IPS-18c (cell line): ENCODE measurements around the gene ARIH1.

Source experiments
- H3K4me3 ChIP-seq: 2 replicates; pipeline ENCODE4 v1.7.0; 2013; ENCODE audit warnings: low read depth, mild to moderate bottlenecking, low read length, moderate library complexity; ENCODE audit not compliant: insufficient read depth
- H3K9me3 ChIP-seq: one replicate; pipeline ENCODE4 v1.6.1; 2013; ENCODE audit warnings: mild to moderate bottlenecking, low read length, moderate library complexity; ENCODE audit not compliant: control insufficient read depth, insufficient read depth

Gene ARIH1

DNA sequence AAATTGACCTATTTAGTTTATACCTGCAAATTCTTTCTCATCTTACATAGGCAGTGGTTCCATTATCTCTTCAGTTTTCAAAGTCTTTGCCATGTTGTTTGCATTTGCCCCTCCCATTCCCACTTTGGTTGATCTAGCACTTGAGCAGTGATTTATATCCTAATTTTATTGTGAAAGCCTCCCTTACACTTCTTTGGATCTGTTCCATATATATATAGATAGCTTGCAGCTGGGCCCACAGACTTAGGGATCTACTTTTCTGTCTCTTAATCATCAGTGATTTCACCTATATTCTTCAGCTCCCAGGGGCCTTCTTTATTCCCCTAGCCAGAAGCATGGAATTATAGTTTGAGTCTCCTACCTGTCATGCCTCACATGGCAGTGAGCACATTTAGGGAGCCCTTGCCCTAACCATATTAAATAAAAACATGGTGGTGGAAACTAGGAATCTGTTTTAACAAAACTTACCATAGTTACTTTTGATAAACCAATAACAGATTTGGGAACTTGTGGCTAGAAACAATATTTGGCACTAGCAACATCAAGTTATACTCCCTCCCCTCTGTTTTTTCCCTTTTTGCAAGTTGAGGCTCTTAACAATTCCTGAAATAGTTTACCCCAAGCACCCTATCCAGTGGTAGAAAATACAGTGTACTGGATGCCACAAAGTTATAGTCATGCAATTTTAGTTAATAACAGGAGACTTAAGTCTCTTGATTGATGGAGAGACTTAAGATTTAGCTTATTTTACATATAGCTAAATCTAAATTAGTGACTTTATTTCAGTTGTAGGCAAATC is 41.7 kb downstream of the ARIH1 start:
- Histone ChIP-seq H3K9me3 (no peaks in the 10 kb centered on the region), H3K4me3 (no peak overlapping the region)

DNA sequence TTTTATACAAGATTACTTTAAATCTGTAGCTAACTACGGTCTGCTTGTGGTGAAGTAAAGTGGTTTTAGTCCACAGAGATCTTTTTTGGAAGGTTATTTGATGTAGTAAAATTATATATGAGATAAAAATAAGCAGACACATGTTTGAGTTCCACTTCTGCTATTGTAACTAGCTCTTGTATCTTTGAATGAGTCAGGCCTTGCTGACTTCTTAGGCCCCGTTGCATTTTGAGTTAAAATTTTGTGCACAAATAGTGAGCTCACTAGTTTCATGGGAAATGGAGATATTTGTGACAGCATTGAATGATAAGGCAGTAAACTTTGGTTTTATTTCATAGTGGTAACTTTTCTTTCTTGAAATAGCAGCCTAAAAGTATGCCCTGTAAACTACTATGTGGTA is 42.6 kb downstream of the ARIH1 start:
- no peak overlapping the region for H3K4me3 ChIP-seq
- H3K9me3 ChIP-seq = no peaks in the 10 kb centered on the region

DNA sequence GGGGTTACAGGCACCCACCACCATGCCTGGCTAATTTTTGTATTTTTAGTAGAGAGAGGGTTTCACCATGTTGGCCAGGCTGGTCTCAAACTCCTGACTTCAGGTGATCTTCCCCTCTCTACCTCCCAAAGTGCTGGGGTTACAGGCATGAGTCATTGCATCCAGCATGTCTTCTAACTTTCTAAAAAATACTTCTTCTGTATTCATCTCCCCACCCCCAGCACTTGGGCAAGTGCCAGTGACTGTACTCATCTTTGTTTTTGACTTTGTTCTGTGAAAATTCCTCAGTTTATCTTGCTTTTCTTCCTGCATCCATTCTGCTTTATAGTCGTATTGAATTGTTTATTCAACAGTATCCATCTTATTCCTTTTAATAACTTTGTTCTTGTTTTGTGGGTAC is 47.6 kb downstream of the ARIH1 start:
- Histone ChIP-seq H3K9me3 (no peaks in the 10 kb centered on the region), H3K4me3 (no peak overlapping the region)

DNA sequence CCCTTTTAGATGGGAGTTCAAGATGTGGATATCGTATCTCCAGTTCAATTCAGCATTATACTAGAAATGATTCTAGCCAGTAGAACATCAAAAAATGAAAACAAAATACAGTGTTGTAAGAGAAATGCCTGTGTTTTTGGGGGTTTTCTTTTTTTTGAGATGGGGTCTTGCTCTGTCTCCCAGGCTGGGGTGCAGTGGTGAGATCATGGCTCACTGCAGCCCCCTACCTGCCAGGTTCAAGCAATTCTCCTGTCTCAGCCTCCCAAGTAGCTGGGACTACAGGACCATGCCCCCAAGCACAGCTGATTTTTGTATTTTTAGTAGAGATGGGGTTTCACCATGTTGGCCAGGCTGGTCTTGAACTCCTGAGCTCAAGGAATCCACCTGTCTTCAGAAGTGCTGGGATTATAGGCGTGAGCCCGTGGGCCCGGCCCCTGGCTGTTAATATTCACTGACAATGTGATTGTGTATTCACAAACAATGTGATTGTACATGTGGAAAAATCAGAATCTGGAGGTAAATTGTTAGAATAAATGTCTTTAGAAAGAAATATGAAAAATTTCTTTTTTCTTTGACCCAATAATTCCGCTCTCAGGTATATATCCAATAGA is 59.0 kb downstream of the ARIH1 start:
- no peak overlapping the region for H3K4me3 ChIP-seq

DNA sequence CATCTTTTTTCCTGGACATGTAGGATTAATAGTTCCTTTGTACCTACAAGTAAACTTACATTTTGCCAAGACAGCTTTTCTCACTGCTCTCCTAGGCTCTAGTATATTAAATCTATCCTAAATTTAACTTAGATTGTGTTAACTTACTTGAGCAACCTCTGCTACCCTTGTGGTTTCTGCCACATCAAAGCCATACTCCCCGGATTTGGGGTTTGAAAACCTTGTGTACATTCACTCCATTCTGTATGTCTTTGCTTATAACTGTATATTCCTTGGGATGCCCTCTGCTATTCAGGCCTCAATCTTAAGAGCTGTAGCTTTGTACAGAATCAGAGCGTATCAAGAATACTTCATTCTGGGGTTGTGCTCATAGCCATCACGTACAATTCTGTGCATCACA is 60.4 kb downstream of the ARIH1 start:
- Histone ChIP-seq H3K9me3 (no peaks in the 10 kb centered on the region), H3K4me3 (no peak overlapping the region)

More for the DNA sequence above, 59.0 kb downstream of the ARIH1 start:
- H3K9me3 ChIP-seq = no peaks in the 10 kb centered on the region

DNA sequence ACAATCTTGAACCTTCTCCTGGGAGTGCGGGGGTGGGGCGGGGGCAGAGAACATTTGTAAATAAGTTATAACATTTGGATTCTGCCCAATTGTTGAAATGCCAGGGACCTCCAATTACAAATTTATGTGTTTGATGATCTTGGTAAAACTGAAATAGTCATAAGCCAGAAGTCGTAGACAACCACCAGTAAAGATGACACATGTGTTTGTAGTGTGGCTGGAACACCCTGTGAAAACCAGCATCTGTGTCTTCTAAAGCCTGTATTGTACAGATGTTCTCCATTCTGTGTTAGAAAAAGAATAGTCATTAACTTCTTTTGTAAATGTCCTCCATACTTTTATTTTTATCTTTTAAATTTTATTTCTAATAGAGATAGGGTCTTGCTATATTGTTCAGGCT is 61.8 kb downstream of the ARIH1 start:
- H3K9me3 ChIP-seq = peaks cover 4% of the 10 kb centered on the region
- H3K4me3 ChIP-seq = no peak overlapping the region

DNA sequence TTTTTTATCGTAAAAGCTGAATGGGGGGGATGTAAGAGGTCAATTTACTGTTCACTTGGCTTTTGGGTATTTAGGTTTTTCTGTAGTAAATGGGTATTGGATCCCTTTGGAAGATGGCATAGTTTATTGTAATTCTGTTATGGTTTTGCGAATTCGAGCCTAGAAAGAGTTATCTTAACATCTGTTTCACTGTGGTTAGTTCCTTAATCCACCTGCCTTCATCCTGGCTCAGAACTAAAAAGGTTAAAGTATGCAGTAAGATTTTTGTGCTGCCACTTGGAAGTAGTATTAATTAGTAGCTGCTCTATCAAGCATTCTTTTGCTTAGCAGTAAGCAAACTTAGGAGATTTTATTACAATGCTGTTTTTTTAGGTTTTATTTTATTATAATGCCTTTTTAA is 62.4 kb downstream of the ARIH1 start:
- Histone ChIP-seq H3K9me3 (peaks cover 6% of the 10 kb centered on the region), H3K4me3 (no peak overlapping the region)

DNA sequence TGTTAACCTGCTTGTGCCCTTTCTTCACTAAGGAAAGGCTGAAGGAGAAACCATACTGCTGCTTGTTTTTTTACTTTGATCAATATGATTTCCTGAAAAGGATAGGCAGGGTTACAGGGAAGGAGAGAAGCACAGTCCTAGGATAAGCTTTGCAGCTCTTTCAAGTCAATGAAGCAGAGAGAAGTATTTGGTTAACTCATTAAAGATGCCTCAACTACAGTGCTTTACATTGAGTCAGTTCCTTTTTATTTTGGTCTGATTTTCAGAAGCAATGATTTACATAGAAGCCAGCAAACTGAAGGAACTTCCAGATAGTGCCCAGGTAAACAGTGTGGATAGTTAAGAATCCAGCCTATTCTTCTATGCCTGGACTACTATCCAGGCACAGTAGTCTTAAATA is 64.8 kb downstream of the ARIH1 start:
- no peak overlapping the region for H3K4me3 ChIP-seq
- peaks cover 6% of the 10 kb centered on the region for H3K9me3 ChIP-seq

DNA sequence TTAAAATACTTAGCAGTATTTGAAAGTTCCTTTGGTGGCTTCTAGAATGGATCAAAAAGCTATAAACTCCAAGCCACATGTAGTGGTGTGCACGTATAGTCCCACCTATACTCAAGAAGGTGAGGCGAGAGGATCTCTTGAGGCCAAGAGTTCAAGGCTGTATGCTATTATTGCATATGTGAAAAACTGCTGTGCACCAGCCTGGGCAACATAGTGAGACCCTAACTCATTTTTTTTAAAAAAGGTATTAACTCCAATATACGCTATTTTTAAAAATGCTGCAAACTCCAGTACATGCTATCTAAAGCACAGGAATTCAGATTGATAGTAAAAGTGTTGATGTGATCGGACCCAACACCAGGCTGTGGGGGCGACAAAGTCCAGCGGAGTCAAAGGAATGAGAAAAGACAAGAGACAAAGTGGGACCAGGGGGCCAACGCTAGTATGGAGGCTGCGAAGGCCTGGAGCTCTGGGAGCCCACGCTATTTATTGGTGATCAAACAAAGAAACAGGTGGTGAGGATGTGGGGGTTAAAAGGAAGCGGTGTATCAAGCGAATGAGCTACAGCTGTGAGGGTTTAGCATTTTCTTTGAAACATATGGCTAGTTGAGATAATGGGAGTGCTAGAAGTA is 66.6 kb downstream of the ARIH1 start:
- Histone ChIP-seq H3K4me3 (no peak overlapping the region), H3K9me3 (peaks cover 6% of the 10 kb centered on the region)

DNA sequence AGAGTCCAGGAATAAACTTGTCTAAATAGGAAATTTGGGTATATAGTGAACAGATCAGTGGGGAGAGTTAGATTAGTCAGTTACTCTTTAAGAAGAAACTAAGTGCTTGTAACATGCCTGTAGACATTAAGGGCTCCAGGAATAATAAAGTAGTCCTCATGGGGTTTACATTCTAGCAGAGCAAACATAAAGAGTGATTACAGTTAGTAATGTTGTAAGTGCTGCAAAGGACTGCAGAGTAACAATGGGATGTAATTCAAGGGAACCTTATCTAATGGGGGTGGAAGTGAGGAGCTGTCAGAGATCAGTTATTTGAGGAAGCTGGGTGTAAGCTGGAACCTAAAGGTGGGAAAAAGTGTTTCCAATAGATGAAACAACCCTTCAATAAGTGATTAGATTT is 67.5 kb downstream of the ARIH1 start:
- H3K4me3 ChIP-seq = no peak overlapping the region
- H3K9me3 ChIP-seq = peaks cover 6% of the 10 kb centered on the region

DNA sequence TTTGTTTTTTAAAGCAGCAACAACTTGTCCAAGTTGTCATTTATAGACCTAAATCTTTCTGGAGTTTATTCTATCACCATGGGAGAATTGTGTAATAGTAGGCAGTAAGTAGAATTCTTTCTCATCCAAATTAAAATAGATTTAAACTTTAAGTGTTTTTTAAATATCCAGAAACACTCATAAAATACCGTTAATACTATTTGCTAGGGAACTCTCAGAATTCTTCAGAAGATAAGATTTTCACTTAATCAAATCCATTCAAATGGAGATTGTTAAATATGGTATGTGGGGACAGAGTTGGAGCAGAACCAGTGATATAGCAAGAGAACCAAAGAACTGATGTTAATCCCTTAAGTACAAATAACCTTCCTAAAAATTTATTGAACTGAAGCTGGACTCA is 71.0 kb downstream of the ARIH1 start:
- Histone ChIP-seq H3K4me3 (no peak overlapping the region), H3K9me3 (peaks cover 6% of the 10 kb centered on the region)

DNA sequence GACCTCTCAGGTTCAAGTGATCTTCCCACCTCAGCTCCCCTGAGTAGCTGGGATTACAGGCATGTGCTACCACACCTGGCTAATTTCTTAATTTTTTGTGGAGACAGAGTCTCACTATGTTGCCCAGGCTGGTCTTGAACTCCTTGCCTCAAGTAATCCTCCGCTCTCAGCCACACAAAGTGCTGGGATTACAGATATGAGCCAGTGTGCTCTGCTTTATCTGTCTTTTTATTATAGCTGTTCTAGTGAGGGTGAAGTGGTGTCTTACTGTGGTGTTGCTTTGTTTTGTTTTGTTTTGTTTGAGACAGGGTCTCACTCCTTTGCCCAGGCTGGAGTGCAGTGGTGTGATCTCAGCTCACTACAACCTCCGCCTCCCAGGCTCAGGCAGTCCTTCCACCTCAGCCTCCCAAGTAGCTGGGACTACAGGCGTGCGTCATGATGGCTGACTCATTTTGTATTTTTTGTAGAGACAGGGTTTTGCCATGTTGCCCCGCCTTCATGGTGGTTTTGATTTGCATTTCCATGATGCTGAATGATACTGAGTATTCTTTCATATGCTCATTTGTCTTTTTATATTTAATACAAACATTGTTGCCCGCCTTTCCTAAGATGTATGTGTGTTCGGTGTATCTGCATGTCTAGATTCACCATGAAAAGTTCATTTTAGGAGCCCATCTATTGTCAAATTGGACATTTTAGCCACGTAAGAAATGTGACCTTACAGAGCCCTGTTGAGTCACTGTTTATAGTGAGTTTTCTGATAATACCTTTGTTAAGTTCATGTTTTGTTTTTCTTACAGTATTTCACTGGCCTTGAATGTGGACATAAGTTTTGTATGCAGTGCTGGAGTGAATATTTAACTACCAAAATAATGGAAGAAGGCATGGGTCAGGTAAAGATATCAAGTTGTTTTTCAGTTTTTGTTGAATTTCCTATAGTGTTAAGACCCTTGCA is 80.6 kb downstream of the ARIH1 start:
- no peak overlapping the region for H3K4me3 ChIP-seq
- H3K9me3 ChIP-seq = no peaks in the 10 kb centered on the region

DNA sequence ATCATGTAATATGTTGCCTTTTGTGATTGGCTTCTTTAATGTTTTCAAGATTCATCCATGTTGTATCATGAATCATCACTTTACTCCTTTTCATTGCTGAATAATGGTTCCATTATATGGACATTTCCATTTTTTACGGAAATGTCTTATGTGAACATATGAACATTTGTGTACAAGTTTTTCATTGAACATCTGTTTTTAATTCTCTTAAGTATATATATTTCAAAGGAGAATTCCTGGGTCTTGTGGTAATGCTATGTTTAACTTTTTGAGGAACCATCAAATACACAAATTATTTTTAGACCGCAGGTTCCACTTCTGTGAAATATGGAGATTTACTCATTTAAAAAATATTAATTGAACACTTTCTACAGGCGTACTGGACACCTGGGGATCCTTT is 85.7 kb downstream of the ARIH1 start:
- Histone ChIP-seq H3K9me3 (no peaks in the 10 kb centered on the region), H3K4me3 (no peak overlapping the region)

DNA sequence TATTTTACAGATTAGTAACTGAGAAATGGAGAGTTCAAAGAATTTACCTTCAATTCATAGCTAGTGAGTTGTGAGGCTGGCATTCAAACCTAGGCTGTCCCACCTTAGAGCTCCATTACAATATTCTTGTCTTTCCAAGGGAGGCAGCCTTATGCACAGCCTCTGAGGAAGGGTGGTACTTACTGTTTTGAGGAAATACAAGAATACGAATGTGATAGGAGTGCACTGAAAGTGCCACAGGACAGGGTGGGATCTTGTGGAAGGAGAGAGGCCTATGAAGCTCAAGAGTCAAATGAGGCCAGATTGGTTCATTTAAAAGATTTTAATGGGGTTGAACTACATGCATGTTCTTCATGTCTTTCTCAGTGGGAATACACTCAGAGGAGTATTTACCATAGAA is 86.3 kb downstream of the ARIH1 start:
- no peak overlapping the region for H3K4me3 ChIP-seq
- no peaks in the 10 kb centered on the region for H3K9me3 ChIP-seq

DNA sequence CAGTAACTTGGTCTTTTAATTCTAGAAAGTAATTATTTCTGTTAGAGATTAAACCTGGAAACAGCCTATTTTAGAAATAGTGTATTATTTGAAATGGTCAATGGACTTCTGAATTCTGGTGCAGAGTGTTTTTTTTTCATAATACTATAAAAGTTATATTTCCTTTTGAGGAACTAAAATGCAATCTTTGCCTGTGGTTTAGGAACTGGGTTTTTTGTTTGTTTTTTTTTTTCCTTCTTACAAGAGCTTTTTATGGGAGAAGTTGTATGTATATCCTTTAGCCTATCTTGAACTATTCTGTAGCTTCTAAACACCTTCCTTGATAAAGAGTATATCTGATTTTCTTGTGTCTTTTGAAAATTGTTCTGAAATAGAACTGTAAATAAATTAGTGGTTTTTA is 88.3 kb downstream of the ARIH1 start:
- no peak overlapping the region for H3K4me3 ChIP-seq
- no peaks in the 10 kb centered on the region for H3K9me3 ChIP-seq

DNA sequence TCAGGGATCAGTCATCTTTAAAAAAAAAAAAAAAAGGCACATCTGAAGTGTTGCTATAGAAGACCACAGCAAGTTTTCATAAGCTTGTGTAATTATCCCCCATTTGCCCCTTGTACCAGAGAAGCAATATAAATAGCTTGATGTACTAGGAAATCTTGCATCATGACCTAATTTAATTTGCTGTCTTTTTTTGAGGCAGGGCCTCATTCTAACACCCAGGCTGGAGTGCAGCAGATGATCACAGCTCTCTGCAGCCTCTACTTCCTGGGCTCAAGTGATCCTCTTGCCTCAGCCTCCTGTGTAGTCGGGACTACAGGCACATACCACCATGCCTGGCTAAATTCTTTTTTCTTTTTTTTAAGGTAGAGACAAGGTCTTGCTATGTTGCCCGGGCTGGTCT is 88.7 kb downstream of the ARIH1 start:
- Histone ChIP-seq H3K4me3 (no peak overlapping the region), H3K9me3 (no peaks in the 10 kb centered on the region)

DNA sequence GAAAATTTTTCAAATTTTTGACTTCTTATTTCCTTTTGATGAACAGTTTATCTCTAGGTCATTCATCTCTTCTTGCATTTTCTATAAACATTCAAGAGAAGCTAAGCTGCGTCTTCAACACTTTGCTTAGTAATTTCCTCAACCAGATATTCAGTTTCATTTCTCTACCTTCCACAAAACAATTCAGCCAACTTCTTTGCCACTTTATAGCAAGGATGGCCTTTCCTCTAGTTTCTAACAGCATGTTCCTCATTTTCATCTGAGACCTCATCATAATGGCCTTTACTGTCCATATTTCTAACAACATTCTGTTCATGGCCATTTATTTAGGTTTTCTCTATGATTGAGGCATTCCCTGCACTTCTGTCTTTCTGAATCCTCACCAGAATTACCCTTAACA is 90.0 kb downstream of the ARIH1 start:
- Histone ChIP-seq H3K9me3 (no peaks in the 10 kb centered on the region), H3K4me3 (no peak overlapping the region)
